ENCODE results near the gene PIP4P1. TPM values are rescaled to one million over a fixed set of nuclear protein-coding genes. Genes with fewer than 3 reads are reported as not detected.

PIP4P1 gene
- total and polyA plus RNA-seq, 2 of the 13 experiments (the other 11 are each of a cell fraction or from before 2014, with no cell fraction given) = 33.4 to 47.0 TPM

GRCh38 chr14:20412876-20413743 lies 48.1 kb downstream of the PIP4P1 start, which contains the start of gene TEP1 (continued):
- TF ChIP-seq PBX2 (CRISPR knock-in tag; IDR thresholded peaks at IDR 0.05) (no peak), ZNF446 (CRISPR knock-in tag; IDR thresholded peaks at IDR 0.05) (peak; percentile 78; the same call in 1 of the 2 replicates), ZNF768 (CRISPR knock-in tag; IDR thresholded peaks at IDR 0.05) (peak; percentile 44; the same call in 1 of the 2 replicates), SMAD9 (CRISPR knock-in tag; IDR thresholded peaks at IDR 0.05) (no peak), SMAD1 (CRISPR knock-in tag; IDR thresholded peaks at IDR 0.05; ENCODE audit: borderline replicate concordance, low read depth) (no peak), ARNT2 (CRISPR knock-in tag; IDR thresholded peaks at IDR 0.05; ENCODE audit: low read depth) (peak; percentile 60), ZBTB49 (CRISPR knock-in tag; IDR thresholded peaks at IDR 0.05; ENCODE audit: borderline replicate concordance) (no peak), ZNF775 (CRISPR knock-in tag; IDR thresholded peaks at IDR 0.05; ENCODE audit: borderline replicate concordance) (0 out of 2 replicates have a peak, but pooled peaks have one; percentile 26), BRD4 (CRISPR knock-in tag; IDR thresholded peaks at IDR 0.05) (peak; percentile 72; the same call in 1 of the 2 replicates), ZC3H4 (CRISPR knock-in tag; IDR thresholded peaks at IDR 0.05; ENCODE audit: borderline replicate concordance) (no peak), SPEN (CRISPR knock-in tag; IDR thresholded peaks at IDR 0.05; ENCODE audit: low read depth) (no peak), MTF1 (CRISPR knock-in tag; IDR thresholded peaks at IDR 0.05) (no peak; the same call in none of the 2 replicates), NR2F6 (IDR thresholded peaks at IDR 0.05) (no peak), NR2F6 (CRISPR knock-in tag; IDR thresholded peaks at IDR 0.05) (no peak), ATM (IDR thresholded peaks at IDR 0.05; ENCODE audit: borderline replicate concordance) (no peak), ZFP36 (IDR thresholded peaks at IDR 0.05; ENCODE audit: borderline replicate concordance, low read depth, low read length, partially characterized antibody) (no peak), ZNF776 (CRISPR knock-in tag; IDR thresholded peaks at IDR 0.05) (peak; percentile 82; the same call in 1 of the 2 replicates), YEATS2 (CRISPR knock-in tag; IDR thresholded peaks at IDR 0.05; ENCODE audit: borderline replicate concordance) (peak; percentile 56; the same call in 1 of the 2 replicates), AKNA (CRISPR knock-in tag; IDR thresholded peaks at IDR 0.05; ENCODE audit: borderline replicate concordance) (no peak), RFXAP (CRISPR knock-in tag; IDR thresholded peaks at IDR 0.05; ENCODE audit: borderline replicate concordance) (no peak; the same call in 1 of the 2 replicates), ZNF235 (CRISPR knock-in tag; IDR thresholded peaks at IDR 0.05; ENCODE audit: borderline replicate concordance) (peak; percentile 79), ZNF484 (CRISPR knock-in tag; IDR thresholded peaks at IDR 0.05; ENCODE audit: borderline replicate concordance, low read depth) (no peak)
